Inflammatory macrophage (primary cell): Measurements from ENCODE around the gene ANLN.
A peak's percentile ranks its signal among the peaks of the same experiment; 100 is the strongest.
"Not testable (repeated sequence)": the region's sequence is repeated elsewhere in the genome, so short reads cannot be mapped to it uniquely, and the experiment has no call there.

Source experiments
- DNase-seq, 2 donors: peaks; one replicate each; pipeline ENCODE4 v3.0.0-alpha.2; 2020 to 2022

ANLN gene

GRCh38 chr7:36416251-36416650 is 26.6 kb downstream of the ANLN start:
- DNase-seq: no peak

- DNase-seq: no peak
Observed at GRCh38 chr7:36420307-36420706, 30.6 kb downstream of the ANLN start.

GRCh38 chr7:36422072-36422471 is 32.4 kb downstream of the ANLN start:
- DNase-seq: no peak

- no peak for DNase-seq
Observed at GRCh38 chr7:36423633-36424032, 34.0 kb downstream of the ANLN start.

- no peak for DNase-seq
Observed at GRCh38 chr7:36430186-36430585, 40.5 kb downstream of the ANLN start.

- no peak for DNase-seq
Observed at GRCh38 chr7:36430881-36431280, 41.2 kb downstream of the ANLN start.

GRCh38 chr7:36438211-36438610 is 48.5 kb downstream of the ANLN start:
- no peak for DNase-seq

- peak in 1 of 2 donors; percentile 4 for DNase-seq
Observed at GRCh38 chr7:36439624-36440023, 50.0 kb downstream of the ANLN start.

- DNase-seq: peak in 1 of 2 donors; percentile 26
Observed at GRCh38 chr7:36440880-36441279, 51.2 kb downstream of the ANLN start.

GRCh38 chr7:36441344-36442022 is 51.8 kb downstream of the ANLN start:
- no peak for DNase-seq

GRCh38 chr7:36448781-36449379 is 59.2 kb downstream of the ANLN start:
- DNase-seq: no peak

- no peak for DNase-seq
Observed at GRCh38 chr7:36449685-36450084, 60.0 kb downstream of the ANLN start.

GRCh38 chr7:36453769-36454168 is 64.1 kb downstream of the ANLN start:
- DNase-seq: no peak

- no peak for DNase-seq
Observed at GRCh38 chr7:36455646-36456045, 66.0 kb downstream of the ANLN start.

GRCh38 chr7:36456138-36456537 is 66.5 kb downstream of the ANLN start:
- DNase-seq: no peak

GRCh38 chr7:36456548-36456947 is 66.9 kb downstream of the ANLN start:
- no peak for DNase-seq

GRCh38 chr7:36459236-36459960 is 69.7 kb downstream of the ANLN start:
- no peak for DNase-seq

- no peak for DNase-seq
Observed at GRCh38 chr7:36460811-36461429, 71.3 kb downstream of the ANLN start.

- DNase-seq: no peak
Observed at GRCh38 chr7:36462551-36463137, 73.0 kb downstream of the ANLN start.

GRCh38 chr7:36464271-36464670 is 74.6 kb downstream of the ANLN start:
- DNase-seq: no peak

- DNase-seq: not testable (repeated sequence)
Observed at GRCh38 chr7:36466001-36466400, 76.3 kb downstream of the ANLN start.

- no peak for DNase-seq
Observed at GRCh38 chr7:36468370-36469101, 78.9 kb downstream of the ANLN start.
